ENCODE data around the gene TMCC1. TPM values are rescaled to one million over a fixed set of nuclear protein-coding genes. Genes with fewer than 3 reads are reported as not detected.
"Not testable (repeated sequence)": the region's sequence is repeated elsewhere in the genome, so short reads cannot be mapped to it uniquely, and the experiment has no call there.

Gene TMCC1
- total RNA-seq, 1 donor from 2014 or later: 52.5 TPM

- H3K36me3 Mint-ChIP-seq (ENCODE audit: insufficient read depth): peaks cover 31% of the 10 kb centered on the region
- DNase-seq (ENCODE audit: low spot score, unreplicated experiment): no peak
- no peak for TF ChIP-seq CTCF (IDR thresholded peaks at IDR 0.05; ENCODE audit: unreplicated experiment)
- no peaks in the 10 kb centered on the region for H3K27me3 Mint-ChIP-seq
- H3K27ac Mint-ChIP-seq: no peak overlapping the region
- H3K4me1 Mint-ChIP-seq (ENCODE audit: low read depth): peaks cover 7% of the 10 kb centered on the region
- H3K4me3 Mint-ChIP-seq (ENCODE audit: low read depth): no peak overlapping the region
- H3K9me3 Mint-ChIP-seq (ENCODE audit: low read depth): peaks cover 5% of the 10 kb centered on the region
Measured at GRCh38 chr3:129881261-129881660, 12.2 kb downstream of the TMCC1 start.

- no peak overlapping the region for H3K4me3 Mint-ChIP-seq (ENCODE audit: low read depth)
- H3K4me1 Mint-ChIP-seq (ENCODE audit: low read depth): peaks cover 7% of the 10 kb centered on the region
- peaks cover 32% of the 10 kb centered on the region for H3K36me3 Mint-ChIP-seq (ENCODE audit: insufficient read depth)
- H3K27me3 Mint-ChIP-seq: no peaks in the 10 kb centered on the region
- no peak for DNase-seq (ENCODE audit: low spot score, unreplicated experiment)
- peaks cover 5% of the 10 kb centered on the region for H3K9me3 Mint-ChIP-seq (ENCODE audit: low read depth)
- TF ChIP-seq CTCF (IDR thresholded peaks at IDR 0.05; ENCODE audit: unreplicated experiment): no peak
- H3K27ac Mint-ChIP-seq: peak overlapping the region; percentile 9
Measured at GRCh38 chr3:129878355-129878754, 15.2 kb downstream of the TMCC1 start.

- not testable (repeated sequence) for DNase-seq (ENCODE audit: low spot score, unreplicated experiment); H3K27me3 Mint-ChIP-seq; H3K9me3 Mint-ChIP-seq (ENCODE audit: low read depth); H3K4me1 Mint-ChIP-seq (ENCODE audit: low read depth); H3K4me3 Mint-ChIP-seq (ENCODE audit: low read depth); H3K27ac Mint-ChIP-seq
- H3K36me3 Mint-ChIP-seq (ENCODE audit: insufficient read depth): peaks cover 32% of the 10 kb centered on the region
Measured at GRCh38 chr3:129874479-129874878, 19.0 kb downstream of the TMCC1 start.

- no peak for TF ChIP-seq CTCF (IDR thresholded peaks at IDR 0.05; ENCODE audit: unreplicated experiment)
- no peaks in the 10 kb centered on the region for H3K9me3 Mint-ChIP-seq (ENCODE audit: low read depth)
- no peak for DNase-seq (ENCODE audit: low spot score, unreplicated experiment)
- no peaks in the 10 kb centered on the region for H3K27me3 Mint-ChIP-seq
- peaks cover 28% of the 10 kb centered on the region for H3K36me3 Mint-ChIP-seq (ENCODE audit: insufficient read depth)
- no peak overlapping the region for H3K4me3 Mint-ChIP-seq (ENCODE audit: low read depth)
- H3K27ac Mint-ChIP-seq: no peak overlapping the region
- H3K4me1 Mint-ChIP-seq (ENCODE audit: low read depth): peaks cover 5% of the 10 kb centered on the region
Measured at GRCh38 chr3:129868912-129869311, 24.6 kb downstream of the TMCC1 start.

GRCh38 chr3:129867506-129868124 lies 25.9 kb downstream of the TMCC1 start:
- peaks cover 29% of the 10 kb centered on the region for H3K36me3 Mint-ChIP-seq (ENCODE audit: insufficient read depth)
- no peak for DNase-seq (ENCODE audit: low spot score, unreplicated experiment)
- no peak for TF ChIP-seq CTCF (IDR thresholded peaks at IDR 0.05; ENCODE audit: unreplicated experiment)
- no peak overlapping the region for H3K4me3 Mint-ChIP-seq (ENCODE audit: low read depth)
- H3K27me3 Mint-ChIP-seq: no peaks in the 10 kb centered on the region
- H3K27ac Mint-ChIP-seq: peak overlapping the region; percentile 18
- H3K4me1 Mint-ChIP-seq (ENCODE audit: low read depth): peaks cover 5% of the 10 kb centered on the region
- H3K9me3 Mint-ChIP-seq (ENCODE audit: low read depth): no peaks in the 10 kb centered on the region

GRCh38 chr3:129865806-129866205 lies 27.7 kb downstream of the TMCC1 start:
- no peak overlapping the region for H3K4me3 Mint-ChIP-seq (ENCODE audit: low read depth)
- H3K36me3 Mint-ChIP-seq (ENCODE audit: insufficient read depth): peaks cover 22% of the 10 kb centered on the region
- no peaks in the 10 kb centered on the region for H3K9me3 Mint-ChIP-seq (ENCODE audit: low read depth)
- H3K27me3 Mint-ChIP-seq: no peaks in the 10 kb centered on the region
- TF ChIP-seq CTCF (IDR thresholded peaks at IDR 0.05; ENCODE audit: unreplicated experiment): no peak
- DNase-seq (ENCODE audit: low spot score, unreplicated experiment): no peak
- H3K27ac Mint-ChIP-seq: no peak overlapping the region
- peaks cover 5% of the 10 kb centered on the region for H3K4me1 Mint-ChIP-seq (ENCODE audit: low read depth)

All from progenitor cell of endocrine pancreas (in vitro differentiated cells).